ENCODE measurements around the gene TRAPPC4. TPM values are rescaled to one million over a fixed set of nuclear protein-coding genes. Genes with fewer than 3 reads are reported as not detected.
A peak's percentile ranks its signal among the peaks of the same experiment; 100 is the strongest.

TRAPPC4 gene
- total and polyA plus RNA-seq, 3 donors from 2014 or later, result 81.4 to 116 (median 108) TPM

- TF ChIP-seq, protein P1, sequence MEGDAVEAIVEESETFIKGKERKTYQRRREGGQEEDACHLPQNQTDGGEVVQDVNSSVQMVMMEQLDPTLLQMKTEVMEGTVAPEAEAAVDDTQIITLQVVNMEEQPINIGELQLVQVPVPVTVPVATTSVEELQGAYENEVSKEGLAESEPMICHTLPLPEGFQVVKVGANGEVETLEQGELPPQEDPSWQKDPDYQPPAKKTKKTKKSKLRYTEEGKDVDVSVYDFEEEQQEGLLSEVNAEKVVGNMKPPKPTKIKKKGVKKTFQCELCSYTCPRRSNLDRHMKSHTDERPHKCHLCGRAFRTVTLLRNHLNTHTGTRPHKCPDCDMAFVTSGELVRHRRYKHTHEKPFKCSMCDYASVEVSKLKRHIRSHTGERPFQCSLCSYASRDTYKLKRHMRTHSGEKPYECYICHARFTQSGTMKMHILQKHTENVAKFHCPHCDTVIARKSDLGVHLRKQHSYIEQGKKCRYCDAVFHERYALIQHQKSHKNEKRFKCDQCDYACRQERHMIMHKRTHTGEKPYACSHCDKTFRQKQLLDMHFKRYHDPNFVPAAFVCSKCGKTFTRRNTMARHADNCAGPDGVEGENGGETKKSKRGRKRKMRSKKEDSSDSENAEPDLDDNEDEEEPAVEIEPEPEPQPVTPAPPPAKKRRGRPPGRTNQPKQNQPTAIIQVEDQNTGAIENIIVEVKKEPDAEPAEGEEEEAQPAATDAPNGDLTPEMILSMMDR (IDR thresholded peaks at IDR 0.05), result peak in 1 of 3 experiments; percentile 16
- TF ChIP-seq POLR2A (IDR thresholded peaks at IDR 0.05), result no peak
- H3K9me3 ChIP-seq, result no peaks in the 10 kb centered on the region
- DNase-seq, result no peak
- no peaks in the 10 kb centered on the region for H3K27me3 ChIP-seq
- 75 to 76% methylated on average over 6 of the region's 6 CpGs for WGBS, 2 donors
- H3K27ac ChIP-seq, result no peak overlapping the region
- no peaks in the 10 kb centered on the region for H3K4me1 ChIP-seq
- no peak overlapping the region for H3K4me3 ChIP-seq
- intact Hi-C loops (cut with DNase I; ENCODE audit: low total_unique reads), result no loop called here
- H3K36me3 ChIP-seq (ENCODE audit: low read depth, missing control alignments), result no peaks in the 10 kb centered on the region
Measured at GRCh38 chr11:119044708-119045107, 26.1 kb downstream of the TRAPPC4 start.

DNA sequence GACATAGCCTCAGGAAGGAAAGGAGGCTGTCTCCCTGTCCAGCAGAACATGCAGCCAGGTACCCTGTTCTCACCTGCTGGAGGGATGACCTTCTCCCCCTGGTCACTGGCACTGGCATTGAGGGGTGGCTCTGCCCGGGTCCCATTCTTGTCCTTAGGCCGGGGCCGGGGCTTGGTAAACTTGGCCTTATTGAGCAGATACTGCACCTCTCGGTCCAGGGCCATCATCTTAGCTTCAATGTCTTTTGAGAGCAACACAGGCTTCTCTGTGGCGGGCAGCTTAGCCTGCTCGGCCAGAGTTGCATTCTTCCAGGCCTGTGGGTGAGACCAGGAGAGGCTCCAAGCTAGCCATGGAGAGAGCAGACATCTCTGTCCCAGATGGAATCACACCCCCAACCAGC is 27.9 kb downstream of the TRAPPC4 start:
- no peak overlapping the region for H3K4me3 ChIP-seq
- 86 to 98% methylated on average over 3 to 6 of the region's 6 CpGs for WGBS, 2 donors

DNA sequence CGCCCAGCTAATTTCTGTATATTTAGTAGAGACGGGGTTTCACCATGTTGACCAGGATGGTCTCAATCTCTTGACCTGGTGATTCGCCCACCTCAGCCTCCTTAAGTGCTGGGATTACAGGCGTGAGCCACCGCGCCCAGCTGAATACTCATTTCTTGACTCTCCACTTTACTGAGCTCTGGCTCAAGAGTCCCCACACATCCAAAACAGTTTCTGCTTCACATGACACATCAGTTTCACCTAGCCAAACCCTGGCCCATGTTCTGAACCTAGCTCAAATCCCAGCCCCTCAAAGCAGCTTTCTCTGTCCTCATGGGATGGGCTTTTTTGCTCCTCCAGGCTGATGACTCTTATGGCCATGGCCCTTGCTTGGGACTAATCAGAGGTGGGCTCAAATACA is 28.6 kb downstream of the TRAPPC4 start:
- no peak for TF ChIP-seq POLR2A (IDR thresholded peaks at IDR 0.05)
- TF ChIP-seq, protein P1 (IDR thresholded peaks at IDR 0.05), result no peak
- Histone ChIP-seq H3K27me3 (no peaks in the 10 kb centered on the region), H3K4me3 (no peak overlapping the region), H3K9me3 (no peaks in the 10 kb centered on the region), H3K4me1 (no peaks in the 10 kb centered on the region), H3K27ac (no peak overlapping the region), H3K36me3 (ENCODE audit: low read depth, missing control alignments) (no peaks in the 10 kb centered on the region)
- WGBS, 2 donors, result 98 to 99% methylated on average over 6 of the region's 6 CpGs
- DNase-seq, result no peak
- intact Hi-C loops (cut with DNase I; ENCODE audit: low total_unique reads), result no loop called here

More for the DNA sequence above, 27.9 kb downstream of the TRAPPC4 start:
- TF ChIP-seq, protein P1 (IDR thresholded peaks at IDR 0.05), result no peak
- TF ChIP-seq POLR2A (IDR thresholded peaks at IDR 0.05), result no peak
- no peaks in the 10 kb centered on the region for H3K9me3 ChIP-seq
- DNase-seq, result no peak
- no peaks in the 10 kb centered on the region for H3K36me3 ChIP-seq (ENCODE audit: low read depth, missing control alignments)
- intact Hi-C loops (cut with DNase I; ENCODE audit: low total_unique reads), result no loop called here
- no peak overlapping the region for H3K27ac ChIP-seq
- no peaks in the 10 kb centered on the region for H3K4me1 ChIP-seq
- no peaks in the 10 kb centered on the region for H3K27me3 ChIP-seq

- intact Hi-C loops (cut with DNase I; ENCODE audit: low total_unique reads), result no loop called here
- Histone ChIP-seq H3K27ac (no peak overlapping the region), H3K9me3 (no peaks in the 10 kb centered on the region), H3K4me3 (no peak overlapping the region), H3K27me3 (no peaks in the 10 kb centered on the region), H3K36me3 (ENCODE audit: low read depth, missing control alignments) (no peaks in the 10 kb centered on the region), H3K4me1 (no peaks in the 10 kb centered on the region)
- WGBS, 2 donors, result 90 to 95% methylated on average over 9 of the region's 9 CpGs
- no peak for TF ChIP-seq POLR2A (IDR thresholded peaks at IDR 0.05)
- TF ChIP-seq, protein P1 (IDR thresholded peaks at IDR 0.05), result no peak
- DNase-seq, result no peak
Measured at GRCh38 chr11:119048644-119049043, 30.1 kb downstream of the TRAPPC4 start.

DNA sequence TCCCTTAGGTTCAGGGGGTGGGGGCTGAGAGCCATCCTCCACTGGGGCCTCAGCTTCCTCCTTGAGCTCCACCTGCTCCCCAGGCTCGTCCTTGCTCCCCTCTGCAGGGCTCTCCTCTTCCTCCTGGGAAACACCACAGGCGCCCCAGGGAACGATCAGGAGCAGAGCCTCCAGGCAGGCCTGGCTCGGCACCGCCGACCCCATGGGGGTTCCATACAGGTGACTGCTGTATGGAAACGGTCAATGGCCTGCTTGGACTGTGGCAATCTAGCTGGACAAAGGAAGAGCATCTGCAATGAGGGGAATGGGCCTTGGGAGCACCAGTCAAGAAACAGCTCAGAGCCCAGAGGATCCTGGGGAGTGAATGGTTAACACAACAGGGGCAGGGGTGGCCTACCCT is 30.5 kb downstream of the TRAPPC4 start:
- Histone ChIP-seq H3K4me3 (no peak overlapping the region), H3K36me3 (ENCODE audit: low read depth, missing control alignments) (no peaks in the 10 kb centered on the region), H3K27ac (no peak overlapping the region), H3K9me3 (no peaks in the 10 kb centered on the region), H3K27me3 (no peaks in the 10 kb centered on the region), H3K4me1 (no peaks in the 10 kb centered on the region)
- TF ChIP-seq POLR2A (IDR thresholded peaks at IDR 0.05), result no peak
- TF ChIP-seq, protein P1 (IDR thresholded peaks at IDR 0.05), result no peak
- WGBS, 2 donors, result 97 to 100% methylated on average over 1 to 7 of the region's 7 CpGs
- intact Hi-C loops (cut with DNase I; ENCODE audit: low total_unique reads), result no loop called here
- no peak for DNase-seq

Measured in testis (tissue), 3 donors.